ENCODE results near the gene SLC17A6. TPM values are rescaled to one million over a fixed set of nuclear protein-coding genes. Genes with fewer than 3 reads are reported as not detected.
A peak's percentile ranks its signal among the peaks of the same experiment; 100 is the strongest.

The SLC17A6 gene
- total and polyA plus RNA-seq, 2 experiments from 2014 or later: not detected

DNA sequence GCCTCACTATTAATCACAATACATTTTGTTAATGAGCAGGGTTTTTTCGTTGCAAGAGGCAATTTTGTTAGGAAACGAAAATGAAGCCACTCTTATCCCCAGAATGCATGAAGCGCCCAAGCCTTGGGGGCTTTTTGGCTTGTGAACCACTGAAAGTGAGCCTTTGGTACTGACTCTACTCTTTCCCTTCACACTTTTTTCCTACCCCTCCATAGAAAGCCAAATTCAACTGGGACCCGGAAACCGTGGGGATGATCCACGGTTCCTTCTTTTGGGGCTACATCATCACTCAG, 4.8 kb downstream of the SLC17A6 start:
- Histone ChIP-seq H3K27ac (no peak overlapping the region), H3K4me3 (no peak overlapping the region), H3K36me3 (replicated peaks; ENCODE audit: insufficient read depth, low read depth) (no peaks in the 10 kb centered on the region), H3K4me1 (ENCODE audit: insufficient read depth) (no peaks in the 10 kb centered on the region), H3K9me3 (ENCODE audit: low read depth) (no peaks in the 10 kb centered on the region), H3K9me2 (replicated peaks; ENCODE audit: insufficient read depth) (no peaks in the 10 kb centered on the region), H2AFZ (no peak overlapping the region), H3K27me3 (peaks cover 86% of the 10 kb centered on the region), H4K20me1 (ENCODE audit: insufficient read depth, poor library complexity, severe bottlenecking) (no peaks in the 10 kb centered on the region), H3K79me2 (no peaks in the 10 kb centered on the region), H3K4me2 (peak overlapping the region; percentile 20)
- TF ChIP-seq EZH2phosphoT487 (IDR thresholded peaks at IDR 0.05; ENCODE audit: low read depth, severe bottlenecking, unreplicated experiment) (no peak), EZH2 (IDR thresholded peaks at IDR 0.05; ENCODE audit: borderline replicate concordance) (no peak), CTCF (IDR thresholded peaks at IDR 0.05; ENCODE audit: poor library complexity) (no peak)
- DNase-seq (ENCODE audit: low spot score): no peak
- WGBS (ENCODE audit: low lambda C conversion rate, missing lambda C conversion rate): 1% methylated on average over 6 of the region's 6 CpGs

DNA sequence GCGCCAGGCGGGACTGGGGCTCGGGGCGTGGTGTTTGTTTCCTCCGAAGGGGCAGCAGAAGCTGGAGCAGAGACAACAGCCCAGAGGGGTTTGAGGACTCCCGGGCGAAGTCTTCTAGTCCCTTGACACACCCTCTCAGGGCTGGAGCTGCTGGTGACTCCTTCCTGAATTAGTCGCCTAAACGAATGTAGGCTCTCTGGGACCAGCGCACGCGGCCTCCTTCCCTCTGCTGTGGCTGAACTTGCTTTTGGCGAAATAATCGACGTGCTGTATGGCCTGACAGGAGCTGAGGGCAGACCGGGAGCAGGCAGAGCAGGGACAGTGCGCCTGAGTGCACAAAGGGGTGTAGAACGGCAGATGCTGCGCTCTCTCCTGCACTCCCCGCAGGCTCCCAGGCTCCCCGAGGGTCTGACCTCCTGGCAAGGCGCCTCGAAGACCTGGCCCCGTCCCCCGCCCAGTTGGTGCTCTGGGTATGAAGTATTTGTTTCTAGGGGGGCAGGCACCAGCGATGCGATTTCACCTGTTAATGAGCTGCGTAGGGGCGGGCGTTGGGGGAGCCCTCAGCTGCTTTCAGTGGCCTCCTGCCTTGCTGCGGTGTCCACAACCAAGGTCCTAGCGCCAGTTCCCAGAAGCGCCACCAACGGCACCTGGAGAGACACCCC, 5.3 kb downstream of the SLC17A6 start:
- WGBS (ENCODE audit: low lambda C conversion rate, missing lambda C conversion rate): 4% methylated on average over 28 of the region's 34 CpGs
- no peaks in the 10 kb centered on the region for H4K20me1 ChIP-seq (ENCODE audit: insufficient read depth, poor library complexity, severe bottlenecking)

GRCh38 chr11:22344081-22344480, 5.9 kb downstream of the SLC17A6 start:
- DNase-seq (ENCODE audit: low spot score): no peak
- no peak overlapping the region for H3K4me3 ChIP-seq
- H4K20me1 ChIP-seq (ENCODE audit: insufficient read depth, poor library complexity, severe bottlenecking): no peaks in the 10 kb centered on the region
- H3K36me3 ChIP-seq (replicated peaks; ENCODE audit: insufficient read depth, low read depth): no peaks in the 10 kb centered on the region
- H3K4me1 ChIP-seq (ENCODE audit: insufficient read depth): no peaks in the 10 kb centered on the region
- no peak overlapping the region for H3K27ac ChIP-seq
- TF ChIP-seq EZH2 (IDR thresholded peaks at IDR 0.05; ENCODE audit: borderline replicate concordance) (peak; percentile 37), CTCF (IDR thresholded peaks at IDR 0.05; ENCODE audit: poor library complexity) (no peak), EZH2phosphoT487 (IDR thresholded peaks at IDR 0.05; ENCODE audit: low read depth, severe bottlenecking, unreplicated experiment) (no peak)
- no peak overlapping the region for H2AFZ ChIP-seq
- H3K9me3 ChIP-seq (ENCODE audit: low read depth): no peaks in the 10 kb centered on the region
- no peaks in the 10 kb centered on the region for H3K9me2 ChIP-seq (replicated peaks; ENCODE audit: insufficient read depth)
- no peak overlapping the region for H3K4me2 ChIP-seq
- WGBS (ENCODE audit: low lambda C conversion rate, missing lambda C conversion rate): 21% methylated on average over 3 of the region's 3 CpGs
- no peaks in the 10 kb centered on the region for H3K79me2 ChIP-seq
- peaks cover 80% of the 10 kb centered on the region for H3K27me3 ChIP-seq

More for the DNA sequence above, 5.3 kb downstream of the SLC17A6 start:
- H3K79me2 ChIP-seq: no peaks in the 10 kb centered on the region
- no peak for TF ChIP-seq EZH2phosphoT487 (IDR thresholded peaks at IDR 0.05; ENCODE audit: low read depth, severe bottlenecking, unreplicated experiment)
- no peak for TF ChIP-seq EZH2 (IDR thresholded peaks at IDR 0.05; ENCODE audit: borderline replicate concordance)
- TF ChIP-seq CTCF (IDR thresholded peaks at IDR 0.05; ENCODE audit: poor library complexity): no peak
- no peaks in the 10 kb centered on the region for H3K9me2 ChIP-seq (replicated peaks; ENCODE audit: insufficient read depth)
- no peaks in the 10 kb centered on the region for H3K36me3 ChIP-seq (replicated peaks; ENCODE audit: insufficient read depth, low read depth)
- no peaks in the 10 kb centered on the region for H3K9me3 ChIP-seq (ENCODE audit: low read depth)
- peaks cover 84% of the 10 kb centered on the region for H3K27me3 ChIP-seq
- H3K4me3 ChIP-seq: no peak overlapping the region
- no peaks in the 10 kb centered on the region for H3K4me1 ChIP-seq (ENCODE audit: insufficient read depth)
- H2AFZ ChIP-seq: no peak overlapping the region
- no peak for DNase-seq (ENCODE audit: low spot score)
- H3K27ac ChIP-seq: no peak overlapping the region
- peak overlapping the region; percentile 20 for H3K4me2 ChIP-seq

GRCh38 chr11:22346282-22346681, 8.1 kb downstream of the SLC17A6 start:
- H3K4me1 ChIP-seq (ENCODE audit: insufficient read depth): no peaks in the 10 kb centered on the region
- no peaks in the 10 kb centered on the region for H3K36me3 ChIP-seq (replicated peaks; ENCODE audit: insufficient read depth, low read depth)
- H3K9me2 ChIP-seq (replicated peaks; ENCODE audit: insufficient read depth): no peaks in the 10 kb centered on the region
- H3K4me2 ChIP-seq: no peak overlapping the region
- no peak overlapping the region for H3K27ac ChIP-seq
- no peaks in the 10 kb centered on the region for H3K9me3 ChIP-seq (ENCODE audit: low read depth)
- H3K4me3 ChIP-seq: no peak overlapping the region
- peaks cover 61% of the 10 kb centered on the region for H3K27me3 ChIP-seq
- no peak for TF ChIP-seq CTCF (IDR thresholded peaks at IDR 0.05; ENCODE audit: poor library complexity)
- no peak for TF ChIP-seq EZH2 (IDR thresholded peaks at IDR 0.05; ENCODE audit: borderline replicate concordance)
- no peak for TF ChIP-seq EZH2phosphoT487 (IDR thresholded peaks at IDR 0.05; ENCODE audit: low read depth, severe bottlenecking, unreplicated experiment)
- H4K20me1 ChIP-seq (ENCODE audit: insufficient read depth, poor library complexity, severe bottlenecking): no peaks in the 10 kb centered on the region
- no peak for DNase-seq (ENCODE audit: low spot score)
- H2AFZ ChIP-seq: no peak overlapping the region
- no peaks in the 10 kb centered on the region for H3K79me2 ChIP-seq

Measured in hepatocyte (in vitro differentiated cells).